ENCODE results near the gene CAPZB.

Gene CAPZB

DNA sequence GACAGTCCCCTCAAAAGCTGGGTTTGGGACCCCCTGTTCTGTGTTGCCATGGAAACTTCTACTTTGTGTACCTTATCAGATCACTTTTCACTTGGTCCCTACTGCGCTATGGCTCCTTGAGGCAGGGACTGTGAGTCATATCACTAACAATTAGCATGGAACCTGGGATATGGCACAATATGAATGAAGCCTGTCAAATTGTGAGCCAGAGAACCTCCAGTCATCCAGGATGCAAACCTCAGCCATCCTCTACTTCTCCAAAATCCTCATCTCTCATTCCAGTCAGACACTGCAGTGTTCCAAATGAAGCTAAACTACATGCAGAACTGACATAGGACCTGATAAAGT lies 11.2 kb upstream of the CAPZB start:
- no peak for DNase-seq

DNA sequence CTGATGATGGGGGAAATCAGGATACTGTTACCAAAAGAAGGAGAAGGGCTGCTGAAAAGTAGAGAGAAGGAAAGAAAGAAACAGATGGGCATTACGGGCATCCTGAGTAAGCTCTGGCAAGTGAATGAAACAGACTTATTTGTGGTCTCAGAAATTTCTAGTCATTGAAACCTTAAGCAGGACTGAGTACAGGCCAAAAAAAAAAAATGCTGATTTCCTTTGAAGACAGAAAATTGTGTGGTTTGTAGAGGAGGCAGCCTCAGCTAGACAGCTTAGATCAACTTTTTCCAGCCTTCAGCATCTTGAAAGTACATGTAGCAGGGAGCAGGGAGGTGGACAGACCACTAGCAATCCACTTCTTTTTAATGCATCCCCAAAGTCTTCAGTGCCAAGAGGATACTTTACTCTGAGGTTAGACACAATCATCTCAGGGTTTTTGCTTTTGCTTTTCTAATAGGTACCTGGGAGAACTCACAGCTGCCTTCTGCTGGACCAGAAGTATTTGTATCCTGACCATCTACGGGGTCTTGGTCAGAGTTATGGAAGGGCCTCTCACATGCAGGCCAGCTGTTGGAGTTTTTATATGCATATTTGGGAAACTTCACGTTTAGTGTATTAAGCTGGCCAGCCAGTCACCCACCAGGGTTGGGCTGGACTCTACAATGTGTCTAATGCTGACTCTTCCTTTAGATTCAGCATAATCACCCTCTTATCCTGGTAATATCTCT lies 10.6 kb upstream of the CAPZB start:
- DNase-seq = no peak

DNA sequence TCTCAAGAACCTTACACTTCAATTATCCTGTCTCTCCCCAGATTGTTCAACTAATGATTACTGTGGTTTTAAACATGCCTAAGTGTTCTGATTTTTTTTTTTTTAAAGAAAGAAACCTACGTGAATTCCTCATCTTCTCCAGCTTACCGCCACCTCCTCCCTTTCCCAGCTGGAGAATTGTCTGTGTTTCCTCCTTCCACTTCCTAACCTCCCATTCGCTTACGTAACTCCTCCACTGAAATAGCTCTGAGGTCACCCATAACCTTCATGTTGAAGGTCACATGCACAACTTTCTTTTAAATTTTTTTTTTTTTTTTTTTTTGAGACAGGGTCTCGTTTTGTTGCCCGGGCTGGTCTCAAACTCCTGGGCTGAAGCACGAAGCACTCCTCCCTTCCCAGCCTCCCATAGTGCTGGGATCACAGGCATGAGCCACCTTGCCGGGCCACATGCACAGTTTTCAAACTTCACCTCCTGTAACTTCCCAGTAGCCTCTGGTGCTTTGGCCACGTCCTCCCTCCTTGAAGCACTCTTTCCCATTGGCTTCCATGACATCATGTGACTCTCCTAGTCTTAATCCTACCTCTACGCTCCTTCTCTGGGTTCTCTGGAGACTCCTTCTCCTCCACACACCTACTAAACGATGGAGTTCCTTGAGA lies 9.8 kb upstream of the CAPZB start:
- no peak for DNase-seq

DNA sequence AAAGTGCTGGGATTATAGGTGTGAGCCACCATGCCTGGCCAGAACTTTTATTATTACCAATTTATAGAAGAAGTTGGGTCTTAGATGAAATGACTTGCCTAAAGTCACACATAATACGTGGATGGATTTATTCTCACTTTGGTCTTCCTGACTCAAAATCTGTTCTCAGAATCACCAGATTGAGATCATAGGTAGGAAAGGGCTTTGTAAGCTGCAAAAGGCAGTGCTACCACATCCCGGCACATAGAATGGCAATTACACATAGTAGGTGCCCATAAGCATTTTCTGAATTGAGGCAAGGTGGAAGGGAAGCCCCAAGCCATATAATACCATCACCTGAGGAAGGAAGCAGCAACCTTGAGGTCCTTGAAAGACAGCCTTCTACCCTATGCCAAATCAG lies 8.2 kb upstream of the CAPZB start:
- no peak for DNase-seq

DNA sequence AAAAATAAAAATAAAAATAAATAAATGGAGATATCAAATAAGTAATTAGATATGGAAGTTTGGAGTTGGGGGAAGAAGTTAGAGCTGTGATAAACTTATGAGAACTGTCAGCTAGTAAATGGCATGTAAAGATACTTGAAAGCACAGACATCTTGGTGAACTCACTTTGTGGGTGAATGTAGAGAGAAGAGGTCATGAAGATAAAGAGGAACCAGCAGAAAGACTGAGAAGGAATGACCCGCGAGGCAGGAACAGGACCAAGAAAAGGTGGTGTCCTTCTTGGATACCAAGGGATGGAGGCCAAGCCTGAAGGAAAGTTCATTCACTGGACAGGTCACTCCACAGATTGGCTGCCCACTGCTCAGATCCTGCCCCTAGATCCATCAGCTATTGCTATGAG lies 4.7 kb upstream of the CAPZB start:
- no peak for DNase-seq

DNA sequence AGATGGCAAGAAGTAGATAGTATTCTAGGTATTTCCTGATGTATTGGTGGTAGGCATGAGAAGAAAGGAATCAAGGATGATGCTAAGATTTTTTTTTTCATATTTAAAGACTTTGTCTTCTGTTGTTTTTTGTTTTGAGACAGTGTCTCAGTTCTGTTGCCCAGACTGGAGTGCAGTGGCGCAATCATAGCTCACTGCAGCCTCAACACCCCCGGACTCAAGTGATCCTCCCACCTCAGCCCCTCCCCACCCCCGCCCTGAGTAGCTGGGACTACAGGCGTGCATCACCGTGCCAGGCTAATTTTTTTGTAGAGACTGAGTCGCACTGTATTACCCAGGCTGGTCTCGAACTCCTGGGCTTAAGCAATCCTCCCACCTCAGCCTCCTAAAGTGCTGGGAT lies 2.8 kb upstream of the CAPZB start:
- DNase-seq = no peak

DNA sequence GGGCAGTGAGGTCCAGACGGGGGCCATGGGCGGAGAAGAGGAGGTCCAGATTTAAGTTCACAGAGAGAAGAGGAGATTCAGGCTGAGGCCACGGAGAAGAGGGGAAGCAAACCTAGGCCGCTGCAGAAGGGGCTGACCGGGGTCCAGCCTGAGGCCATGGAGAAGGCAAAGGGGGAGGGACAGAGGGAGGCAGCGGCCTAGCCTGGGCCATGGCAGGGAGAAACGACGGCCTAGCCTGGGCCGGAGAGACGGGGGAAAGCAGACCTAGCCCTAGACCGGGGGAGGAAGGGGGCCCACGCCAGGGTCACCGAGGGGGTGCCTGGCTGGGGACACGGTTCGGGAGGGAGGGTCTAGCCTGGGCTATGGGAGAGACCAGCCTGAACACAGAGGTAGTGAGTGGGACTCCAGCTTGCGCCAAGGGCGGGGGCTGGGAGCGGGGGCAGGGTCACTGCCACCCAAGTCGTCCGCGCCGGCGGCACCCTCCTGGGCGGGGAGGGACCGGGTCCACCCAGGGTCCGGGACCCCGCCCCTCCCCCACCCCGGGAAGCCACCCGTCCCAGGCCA lies 459 bp downstream of the CAPZB start:
- DNase-seq = no peak

DNA sequence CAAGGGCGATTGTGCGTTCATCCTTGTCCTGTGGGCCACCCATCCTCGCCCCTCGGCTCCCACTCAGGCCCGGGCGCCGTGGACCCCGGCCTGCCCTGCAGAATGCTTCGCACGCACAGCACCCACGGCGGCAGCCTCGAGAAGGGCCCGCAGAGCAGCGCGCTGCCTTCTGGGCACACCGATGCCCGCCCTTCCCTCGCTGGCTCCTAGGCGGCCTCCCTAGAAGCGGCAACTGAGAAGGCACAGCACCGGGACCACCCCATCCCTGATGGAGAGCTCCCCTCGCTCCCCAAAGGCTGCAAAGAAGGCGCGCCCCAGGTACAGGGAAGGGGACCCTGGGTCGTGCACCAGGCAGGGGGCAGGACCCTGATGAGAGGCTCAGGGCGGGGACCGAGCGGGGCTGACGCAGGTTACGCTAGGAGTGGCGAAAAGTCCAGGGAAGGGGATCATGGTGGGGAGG lies 971 bp downstream of the CAPZB start:
- DNase-seq = peak; percentile 26

DNA sequence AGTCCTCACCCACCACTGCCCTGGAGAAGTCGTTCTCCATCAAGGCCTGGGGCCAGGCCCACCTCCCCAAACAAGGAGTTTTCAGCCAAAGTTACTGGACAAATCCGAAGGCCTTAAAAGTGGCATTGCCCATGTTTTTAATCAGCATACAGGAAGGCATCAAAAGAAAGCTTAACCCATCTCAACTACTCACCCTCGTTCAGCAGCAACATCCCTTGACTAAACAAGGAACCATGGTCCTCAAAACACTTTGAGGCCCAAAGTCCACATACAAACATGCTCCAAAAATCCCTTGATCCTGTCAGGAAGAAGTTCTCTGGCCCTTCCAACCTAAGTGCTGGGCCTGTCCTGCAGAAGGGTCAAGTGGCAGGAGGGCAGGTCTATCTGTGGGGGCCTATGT lies 1.6 kb downstream of the CAPZB start:
- DNase-seq = no peak

DNA sequence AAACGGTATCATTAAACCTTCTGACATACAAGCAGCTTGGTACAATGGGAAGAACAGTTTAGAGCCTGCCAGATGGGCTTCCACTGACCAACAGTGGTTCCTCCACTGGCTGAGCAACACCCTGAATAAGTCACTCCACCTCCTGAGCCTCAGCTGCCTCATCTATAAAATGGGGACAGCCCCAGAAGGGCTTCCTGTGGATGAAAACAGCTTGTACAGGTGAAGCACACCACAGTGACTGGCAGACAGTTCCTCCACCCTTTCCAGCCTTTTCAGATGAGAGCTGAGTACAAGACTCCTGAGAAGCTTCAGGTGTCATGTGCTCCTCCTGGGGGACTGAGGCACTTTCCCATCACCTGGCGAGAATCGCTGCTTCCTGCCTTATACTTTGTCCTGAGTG lies 2.1 kb downstream of the CAPZB start:
- DNase-seq = no peak

DNA sequence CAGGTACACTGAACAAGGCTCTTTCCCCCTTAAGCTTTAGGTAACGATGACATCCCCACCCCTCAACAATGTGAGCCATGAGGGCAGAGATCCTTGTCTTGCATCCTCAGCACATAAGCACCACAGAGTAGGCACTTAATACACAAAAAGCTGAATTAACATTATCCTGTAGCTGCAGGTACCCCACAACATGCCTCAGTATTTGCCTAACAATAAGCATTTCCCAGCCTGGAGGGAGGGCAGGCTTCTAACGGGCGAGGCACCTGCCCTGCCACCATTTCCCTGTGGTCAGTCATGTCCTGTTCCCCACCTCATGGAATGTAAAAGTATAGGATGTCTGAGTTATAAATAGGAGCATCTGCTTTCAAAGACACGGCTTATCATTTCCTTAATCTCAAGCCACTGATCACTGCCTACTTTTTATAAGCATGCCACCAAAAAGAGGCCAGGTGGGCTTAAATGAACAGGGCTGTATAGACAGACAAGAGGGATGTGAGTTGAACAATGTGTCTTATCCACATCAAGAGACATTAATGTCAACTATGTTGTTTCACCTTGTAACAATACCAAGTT lies 3.4 kb downstream of the CAPZB start:
- no peak for DNase-seq

DNA sequence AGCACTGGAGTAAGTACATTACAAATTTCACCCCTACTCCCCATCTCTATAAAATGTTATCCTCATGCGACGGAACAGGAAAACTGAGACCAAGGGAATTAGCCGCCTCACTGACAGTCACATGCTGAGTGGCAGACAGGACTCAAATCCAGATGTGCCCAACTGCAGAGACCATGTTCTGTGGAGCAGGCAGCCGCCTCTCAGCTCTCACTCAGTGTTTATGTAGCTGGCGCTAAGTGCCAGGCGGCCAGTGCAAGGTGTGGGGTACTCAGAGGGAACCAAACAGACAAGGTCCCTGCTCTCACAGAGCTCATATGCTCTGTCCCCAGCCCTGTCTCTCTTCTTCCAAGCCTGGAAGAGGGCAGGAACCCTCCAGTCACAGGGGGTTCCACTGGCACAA lies 5.1 kb downstream of the CAPZB start:
- DNase-seq = no peak

DNA sequence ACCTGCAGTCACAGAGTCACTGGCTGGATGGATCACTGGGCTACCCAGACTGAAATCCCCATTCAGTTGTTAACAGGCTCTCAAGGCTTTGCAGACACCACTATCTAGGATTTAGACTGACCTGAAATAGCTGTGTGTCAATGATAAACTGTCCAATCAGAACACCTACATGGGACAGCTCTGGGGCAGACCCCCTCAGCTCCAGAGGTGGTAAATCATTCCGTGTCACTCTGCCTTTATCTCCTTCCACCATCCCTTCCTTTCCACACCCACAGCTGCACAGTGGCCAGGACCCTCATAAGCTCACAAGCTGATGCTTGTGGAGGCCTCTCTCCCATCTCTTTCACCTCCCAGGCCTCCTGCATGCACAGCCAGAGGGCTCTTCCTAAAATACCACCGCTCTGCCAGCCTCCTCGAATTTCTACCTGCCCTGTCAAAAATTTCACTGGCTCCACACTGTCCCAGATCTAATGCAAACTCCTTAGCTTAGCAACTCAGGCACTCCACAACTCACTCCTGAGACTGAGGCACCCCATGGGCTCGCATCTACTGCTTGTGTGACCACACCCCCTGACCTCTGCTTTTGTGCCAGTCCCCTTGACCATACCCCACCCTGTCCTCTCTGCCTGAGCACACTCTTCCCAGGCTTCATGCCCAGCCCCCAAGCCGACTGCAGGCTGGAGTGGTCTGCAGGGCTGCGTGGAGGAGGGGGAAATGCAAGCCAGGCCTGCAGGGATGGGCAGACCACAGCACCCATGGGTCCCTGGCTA lies 5.8 kb downstream of the CAPZB start:
- no peak for DNase-seq

DNA sequence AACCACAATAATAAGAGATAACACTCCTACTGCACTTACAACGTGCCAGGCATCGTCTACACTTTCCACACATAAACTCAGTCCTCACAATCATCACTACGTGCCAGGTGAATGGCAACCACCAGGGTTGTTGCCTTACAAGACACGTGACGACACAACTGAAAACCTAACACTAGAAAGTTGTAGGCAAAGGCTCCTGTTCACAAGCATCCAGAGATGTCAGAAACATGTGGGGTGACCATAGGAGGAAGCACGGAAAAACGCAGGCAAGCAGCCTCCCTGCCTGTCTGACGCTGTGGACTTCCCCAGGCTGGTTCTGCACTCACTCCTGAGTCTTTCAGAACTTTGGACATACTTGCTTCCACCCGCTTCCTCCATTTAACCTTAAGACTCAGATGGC lies 7.0 kb downstream of the CAPZB start:
- DNase-seq = no peak

DNA sequence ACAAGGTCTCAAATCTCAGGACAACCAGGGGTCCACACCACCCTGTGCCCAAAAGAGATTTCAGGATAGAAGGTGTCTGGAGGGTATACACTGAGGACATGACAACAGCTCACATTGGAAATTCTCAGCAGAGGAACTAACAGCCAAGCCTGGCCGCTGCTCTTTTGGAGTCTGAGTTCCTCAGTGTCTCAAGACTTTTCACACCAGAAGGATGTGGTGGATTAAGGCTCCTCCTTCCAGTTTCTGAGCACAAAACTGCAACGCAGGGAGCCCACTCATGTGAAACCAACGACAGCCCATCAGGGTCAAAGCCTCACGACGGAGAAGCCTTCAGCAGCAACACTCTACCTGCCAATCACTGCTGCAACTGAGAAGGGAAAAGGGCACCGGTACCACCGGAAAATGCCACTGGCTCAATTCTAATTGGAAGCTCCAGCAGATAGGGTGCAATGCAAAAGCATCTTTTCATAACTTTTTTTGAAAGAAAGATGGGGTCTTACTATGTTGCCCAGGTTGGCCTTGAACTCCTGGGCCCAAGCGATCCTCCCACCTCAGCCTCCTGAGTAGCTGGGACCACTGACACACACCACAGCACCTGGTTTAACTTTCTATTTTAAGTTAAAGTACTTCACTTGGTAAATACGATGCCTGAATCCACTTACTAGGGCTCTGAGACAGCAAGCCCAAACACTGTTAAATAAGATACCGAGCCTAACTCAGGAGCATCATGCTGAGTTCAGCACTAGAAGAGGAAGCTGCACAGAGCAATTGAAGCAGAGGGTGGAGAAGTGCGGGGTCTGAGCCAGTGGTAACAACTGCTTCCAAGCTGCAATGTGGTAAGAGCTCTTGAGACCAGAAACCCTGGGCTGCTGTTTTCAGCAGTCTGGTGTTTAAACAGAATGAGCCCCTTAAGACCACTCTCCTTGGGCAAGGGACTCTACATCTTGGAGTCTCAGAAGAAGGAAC lies 7.8 kb downstream of the CAPZB start:
- no peak for DNase-seq

DNA sequence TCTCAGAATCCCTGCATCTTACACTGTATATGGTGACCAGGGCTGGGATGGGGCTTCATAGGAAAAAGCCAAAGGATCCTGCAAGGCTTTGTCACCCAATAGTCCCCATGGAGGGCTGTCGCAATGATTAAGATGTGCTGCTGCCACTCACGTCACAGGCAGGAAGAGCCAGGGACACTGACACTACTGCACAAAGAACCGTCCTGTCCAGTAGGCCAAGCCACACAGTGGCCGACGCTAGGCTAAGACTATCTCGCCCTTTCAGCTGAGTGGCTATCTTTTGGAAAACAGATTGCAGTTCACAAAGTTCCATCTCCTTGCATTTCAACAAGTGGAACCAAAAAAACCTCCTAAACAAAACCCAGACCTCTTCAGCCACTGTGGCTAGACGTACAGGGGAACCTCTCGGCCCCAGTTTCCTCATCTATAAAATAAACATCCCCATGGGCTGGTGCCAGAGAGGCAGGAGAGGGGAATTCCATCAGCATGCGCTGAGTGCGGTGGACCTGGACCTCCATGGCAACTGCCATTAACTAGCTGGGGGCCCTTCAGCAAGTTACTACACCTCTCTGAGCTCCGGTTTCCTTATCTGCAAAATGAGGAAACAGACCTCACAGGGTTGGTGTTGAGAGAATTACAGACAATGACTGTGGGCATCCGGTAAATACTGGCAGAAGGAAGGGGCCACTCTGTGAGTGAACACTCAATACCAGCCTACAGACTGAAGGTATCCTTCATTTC lies 8.7 kb downstream of the CAPZB start:
- no peak for DNase-seq

DNA sequence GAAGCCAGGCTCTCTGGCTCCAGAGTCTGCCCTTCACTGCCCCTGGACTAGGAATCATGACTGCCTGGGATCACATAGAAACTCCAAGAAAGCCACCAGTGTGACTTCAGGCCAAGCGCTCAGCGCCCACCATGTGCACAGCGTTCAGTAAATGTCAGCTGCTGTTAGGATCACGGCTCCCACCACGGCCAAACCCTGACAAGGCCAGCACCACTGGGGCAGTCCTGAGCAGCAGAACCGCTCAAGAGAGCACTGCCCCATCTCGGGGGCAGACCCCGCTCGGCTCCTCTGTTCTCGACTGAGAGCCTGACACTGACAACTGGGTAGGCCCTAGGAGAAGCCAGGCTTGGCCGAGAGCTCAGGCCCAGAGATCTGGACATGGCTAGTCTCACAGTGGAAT lies 10.0 kb downstream of the CAPZB start:
- DNase-seq = no peak

DNA sequence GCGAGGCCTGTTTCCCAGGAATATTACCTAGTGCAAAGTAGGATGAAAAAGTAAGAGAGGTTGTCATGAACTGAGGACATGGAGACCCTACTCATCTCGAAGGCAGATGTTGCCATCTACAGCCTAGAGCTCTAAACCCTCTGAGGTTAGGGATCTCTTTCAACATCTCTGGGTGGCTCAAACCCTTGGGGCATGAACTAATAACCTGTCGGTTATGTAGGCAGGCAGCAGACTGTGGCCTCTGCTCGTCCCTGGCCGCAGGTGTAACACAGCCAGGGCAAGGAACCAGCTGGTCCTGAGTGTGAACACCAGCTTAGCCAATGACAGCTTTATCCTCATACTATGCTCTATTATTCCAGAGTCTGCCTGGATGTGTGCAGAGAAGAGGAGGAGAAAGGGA lies 13.2 kb downstream of the CAPZB start:
- no peak for DNase-seq

DNA sequence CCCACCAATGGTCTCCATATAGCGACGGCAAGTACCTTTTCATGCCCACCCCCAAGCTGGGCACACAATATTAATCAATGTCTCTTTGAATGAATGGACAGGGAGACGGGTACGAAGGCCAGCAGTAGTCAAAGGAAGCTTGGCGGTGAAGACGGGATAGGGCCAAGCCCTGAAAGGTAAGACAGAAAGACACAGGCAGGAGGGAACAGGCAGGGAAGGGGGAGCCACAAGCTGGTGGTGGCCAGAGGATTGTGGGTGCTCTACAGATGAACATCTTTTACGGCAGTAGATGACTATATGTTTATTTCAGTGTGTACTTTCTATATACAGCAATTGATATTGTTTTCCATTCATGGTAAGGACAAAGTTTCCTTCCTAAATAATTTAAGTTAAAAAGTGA lies 16.3 kb downstream of the CAPZB start:
- DNase-seq = no peak

DNA sequence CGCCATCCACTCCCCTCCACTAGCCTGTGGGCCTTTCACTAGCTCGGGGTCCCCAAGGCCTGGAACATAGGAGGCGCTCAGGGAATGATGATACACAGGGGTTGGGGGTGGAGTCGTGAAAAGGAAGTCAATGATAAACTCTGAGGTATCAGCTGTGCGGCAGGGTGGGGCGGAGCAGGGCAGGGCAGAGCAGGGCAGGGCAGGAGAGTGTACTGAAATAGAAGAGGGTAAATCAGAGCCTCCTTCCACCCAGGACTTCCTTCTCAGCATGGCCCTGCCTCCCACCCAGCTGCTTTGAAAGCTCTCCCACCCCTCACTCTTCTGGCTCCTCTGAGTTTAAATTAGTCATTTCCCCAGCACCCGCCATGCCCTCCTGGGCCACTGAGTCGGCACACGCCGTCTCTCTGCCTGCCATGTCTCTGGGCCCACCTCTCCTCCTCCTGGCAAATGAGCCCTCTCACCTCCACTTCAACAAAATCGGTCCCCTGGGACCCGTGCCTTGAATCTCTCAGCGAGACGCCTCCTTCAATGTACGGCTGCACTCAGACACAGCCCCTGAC lies 16.9 kb downstream of the CAPZB start:
- peak; percentile 25 for DNase-seq
